Activated CD4-positive, alpha-beta T cell treated with anti-CD3 and anti-CD28 coated beads, Interleukin-2, amount 10 ng/mL, durations not matched to agents 24 days and 14 days (primary cell): ENCODE measurements around the gene UBAP2. TPM values are rescaled to one million over a fixed set of nuclear protein-coding genes. Genes with fewer than 3 reads are reported as not detected.

Experiments
- DNase-seq: peaks from one replicate; pipeline ENCODE4 v3.0.0; 2022
- H3K27ac Mint-ChIP-seq: one replicate; pipeline ENCODE4 v1.8.0; 2022; ENCODE audit warnings: mild to moderate bottlenecking, mixed read lengths
- H3K27me3 Mint-ChIP-seq: one replicate; pipeline ENCODE4 v1.8.0; 2022; ENCODE audit warnings: mixed read lengths
- H3K36me3 Mint-ChIP-seq: one replicate; pipeline ENCODE4 v1.8.0; 2022; ENCODE audit warnings: low read depth, mild to moderate bottlenecking, mixed read lengths
- H3K4me1 Mint-ChIP-seq: one replicate; pipeline ENCODE4 v1.8.0; 2021; ENCODE audit warnings: mixed read lengths
- H3K4me3 Mint-ChIP-seq: one replicate; pipeline ENCODE4 v1.8.0; 2022; ENCODE audit warnings: mild to moderate bottlenecking, moderate library complexity, mixed read lengths
- H3K9me3 Mint-ChIP-seq: one replicate; pipeline ENCODE4 v1.8.0; 2021; ENCODE audit warnings: mixed read lengths
- intact Hi-C: fragments of 100-400 bp; cut with micrococcal nuclease; formaldehyde crosslinking; loops from one replicate; pipeline ENCODE4 v1.15.1; 2023
- total RNA-seq: library from RNA; stranded (reverse); gene quantifications from 2 replicates; pipeline ENCODE4 v1.2.3, GENCODE V29; 2022

UBAP2 gene
- total RNA-seq, 1 donor from 2014 or later, result 55.6 TPM

DNA sequence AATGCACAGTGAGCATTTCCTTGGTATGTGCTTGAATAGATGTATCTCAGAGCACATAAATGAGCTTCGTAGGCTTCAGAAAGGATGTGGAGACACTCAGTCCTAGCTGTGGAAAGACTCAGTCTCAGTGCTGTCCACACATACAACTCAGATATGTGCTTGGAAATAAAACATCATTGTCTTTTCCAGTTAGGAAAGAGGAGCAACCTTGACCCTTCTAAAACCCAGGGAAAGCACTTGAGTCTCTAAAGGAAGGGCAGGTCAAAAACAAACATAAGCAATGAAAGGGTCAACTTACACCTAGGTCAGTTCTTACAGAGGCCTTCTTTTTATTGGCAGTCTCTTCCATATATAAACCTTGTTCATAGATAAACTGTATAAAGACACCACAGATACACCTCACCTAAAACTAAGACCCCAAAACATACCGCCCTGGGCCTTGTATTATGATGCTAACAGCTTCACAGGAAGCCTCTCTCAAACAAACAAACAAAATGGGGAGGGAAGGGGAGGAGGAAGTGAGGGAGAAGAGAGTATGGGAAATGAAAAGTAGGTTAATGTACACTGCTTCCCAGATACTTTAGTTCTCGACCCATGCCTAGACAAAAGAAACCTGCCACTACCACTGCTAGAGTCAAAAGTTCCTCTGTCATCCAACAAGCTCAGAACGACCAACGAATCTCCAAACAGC, 114.4 kb downstream of the UBAP2 start:
- Mint-ChIP-seq H3K9me3 (no peaks in the 10 kb centered on the region), H3K27ac (no peak overlapping the region), H3K4me3 (no peak overlapping the region), H3K36me3 (peaks cover 58% of the 10 kb centered on the region), H3K4me1 (no peaks in the 10 kb centered on the region), H3K27me3 (no peaks in the 10 kb centered on the region)
- intact Hi-C loops, result no loop called here
- no peak for DNase-seq

DNA sequence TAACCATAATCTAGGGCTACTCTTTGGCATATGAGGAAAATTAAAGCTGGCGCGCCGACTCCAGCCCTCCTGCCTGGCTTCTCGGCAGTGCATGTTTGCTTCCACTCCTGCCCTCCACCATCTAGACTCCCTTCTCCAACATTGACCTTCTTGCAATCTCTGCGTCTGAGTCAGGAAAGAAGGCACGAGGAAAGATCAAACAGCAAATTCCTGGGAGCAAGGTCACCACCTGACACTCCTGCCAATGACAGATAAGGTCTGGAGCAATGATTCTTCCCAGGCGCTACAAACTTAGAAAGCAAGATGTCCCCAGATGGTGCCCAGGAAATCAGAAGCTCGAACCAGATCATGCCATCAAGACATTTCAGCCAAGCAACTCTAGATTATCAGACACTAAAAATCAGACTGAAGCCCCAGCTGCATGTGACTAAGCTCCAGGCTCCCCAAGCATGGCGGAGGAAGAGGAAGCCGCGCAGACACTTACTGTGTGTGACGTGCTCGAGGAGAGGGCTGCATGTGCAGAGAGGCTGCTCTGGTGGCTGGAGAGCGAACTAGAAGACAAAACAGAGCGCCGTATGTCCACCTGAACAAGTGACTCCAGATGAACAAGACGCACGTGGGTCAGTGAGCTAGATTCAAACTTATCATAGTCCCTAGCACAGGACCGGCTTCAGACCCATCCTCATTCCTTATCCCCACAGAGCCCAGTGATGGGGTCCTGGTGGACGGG, 116.4 kb downstream of the UBAP2 start:
- DNase-seq, result no peak
- intact Hi-C loops, result no loop called here
- Mint-ChIP-seq H3K4me3 (no peak overlapping the region), H3K27ac (peak overlapping the region; percentile 43), H3K36me3 (peaks cover 63% of the 10 kb centered on the region), H3K4me1 (no peaks in the 10 kb centered on the region), H3K27me3 (no peaks in the 10 kb centered on the region), H3K9me3 (no peaks in the 10 kb centered on the region)

DNA sequence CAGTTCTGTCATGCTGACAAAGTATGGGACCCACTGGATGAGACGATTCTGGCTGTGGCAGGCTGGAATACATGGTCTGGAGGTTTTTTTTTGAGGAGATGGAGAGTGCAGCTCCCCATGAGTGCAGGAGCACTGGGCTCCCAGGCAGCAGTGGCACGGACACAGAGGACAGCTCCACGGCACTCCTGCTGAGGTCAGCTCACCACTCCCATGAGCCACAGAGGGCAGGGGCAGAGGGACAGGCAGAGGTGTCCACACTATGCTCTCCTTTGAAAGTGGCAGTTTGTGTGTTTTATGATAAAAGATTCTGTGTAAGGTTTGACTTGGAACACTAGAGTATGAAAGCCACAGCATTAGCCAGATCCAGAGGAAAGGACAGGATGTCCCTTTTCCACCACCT, 117.4 kb downstream of the UBAP2 start:
- no peaks in the 10 kb centered on the region for H3K4me1 Mint-ChIP-seq
- intact Hi-C loops, result no loop called here
- H3K27ac Mint-ChIP-seq, result no peak overlapping the region
- DNase-seq, result no peak
- H3K36me3 Mint-ChIP-seq, result peaks cover 58% of the 10 kb centered on the region
- H3K4me3 Mint-ChIP-seq, result no peak overlapping the region
- no peaks in the 10 kb centered on the region for H3K9me3 Mint-ChIP-seq
- H3K27me3 Mint-ChIP-seq, result no peaks in the 10 kb centered on the region

DNA sequence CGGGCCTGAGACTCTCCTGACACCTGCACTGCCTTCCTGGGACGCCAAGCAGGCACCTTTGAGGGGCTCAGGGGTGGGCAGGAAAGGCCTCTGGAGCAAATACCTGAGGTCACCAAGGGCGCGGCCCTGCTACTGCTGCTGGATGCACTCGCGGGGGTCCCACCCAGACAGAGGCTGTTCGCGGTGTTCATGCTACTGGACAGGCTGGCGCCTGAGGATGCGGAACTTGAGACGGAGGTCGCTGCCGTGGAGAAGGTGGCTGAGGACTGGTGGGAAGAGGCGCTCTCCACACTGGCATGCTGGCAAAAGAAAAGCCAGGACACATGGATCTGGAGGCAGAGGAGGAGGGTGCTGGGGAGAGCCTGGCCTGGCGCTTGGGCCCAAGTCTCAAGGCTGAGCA, 121.0 kb downstream of the UBAP2 start:
- H3K4me1 Mint-ChIP-seq, result no peaks in the 10 kb centered on the region
- DNase-seq, result no peak
- H3K4me3 Mint-ChIP-seq, result no peak overlapping the region
- no peaks in the 10 kb centered on the region for H3K9me3 Mint-ChIP-seq
- H3K36me3 Mint-ChIP-seq, result peaks cover 43% of the 10 kb centered on the region
- no peak overlapping the region for H3K27ac Mint-ChIP-seq
- intact Hi-C loops, result loop anchor here (10.0 kb wide), 1 partner anchor 113 kb away; the partner anchor contains the start of gene UBE2R2
- no peaks in the 10 kb centered on the region for H3K27me3 Mint-ChIP-seq

DNA sequence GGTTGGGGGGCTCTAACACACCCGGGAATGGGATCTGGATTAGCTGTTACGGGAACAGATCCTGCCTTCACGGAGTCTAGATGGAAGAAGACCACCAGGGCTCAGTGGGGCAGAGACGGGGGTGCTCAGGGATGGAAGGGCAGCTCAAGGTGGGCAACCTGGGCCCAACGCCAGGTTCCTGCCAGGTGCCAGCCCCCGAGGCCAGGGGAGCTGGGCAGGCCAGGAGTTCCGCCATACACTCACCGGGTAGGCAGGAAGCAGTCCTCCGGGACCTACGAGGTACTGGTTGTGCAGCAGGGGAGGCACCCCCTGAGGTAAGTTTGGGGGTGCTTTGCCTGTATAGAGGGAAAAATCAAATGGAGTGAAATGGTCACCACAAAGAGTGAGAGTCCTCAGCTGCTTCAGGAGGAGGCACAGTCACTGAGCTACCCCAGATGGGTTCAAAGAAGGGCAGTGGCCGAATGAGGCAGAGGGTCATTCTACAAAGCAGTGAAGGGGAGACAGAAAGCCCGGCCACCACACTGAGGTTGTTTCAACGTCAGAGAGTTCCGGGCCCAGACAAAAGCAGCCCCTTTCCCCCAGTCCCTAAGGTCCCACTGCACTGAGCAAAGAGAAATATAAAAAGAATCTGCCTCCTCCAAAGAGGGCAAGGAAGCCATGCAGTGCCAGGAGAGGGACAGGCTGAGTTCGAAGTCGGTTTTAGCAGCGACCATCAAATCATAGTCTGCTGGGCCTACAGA, 121.8 kb downstream of the UBAP2 start:
- Mint-ChIP-seq H3K9me3 (no peaks in the 10 kb centered on the region), H3K4me3 (no peak overlapping the region), H3K36me3 (peaks cover 40% of the 10 kb centered on the region)

DNA sequence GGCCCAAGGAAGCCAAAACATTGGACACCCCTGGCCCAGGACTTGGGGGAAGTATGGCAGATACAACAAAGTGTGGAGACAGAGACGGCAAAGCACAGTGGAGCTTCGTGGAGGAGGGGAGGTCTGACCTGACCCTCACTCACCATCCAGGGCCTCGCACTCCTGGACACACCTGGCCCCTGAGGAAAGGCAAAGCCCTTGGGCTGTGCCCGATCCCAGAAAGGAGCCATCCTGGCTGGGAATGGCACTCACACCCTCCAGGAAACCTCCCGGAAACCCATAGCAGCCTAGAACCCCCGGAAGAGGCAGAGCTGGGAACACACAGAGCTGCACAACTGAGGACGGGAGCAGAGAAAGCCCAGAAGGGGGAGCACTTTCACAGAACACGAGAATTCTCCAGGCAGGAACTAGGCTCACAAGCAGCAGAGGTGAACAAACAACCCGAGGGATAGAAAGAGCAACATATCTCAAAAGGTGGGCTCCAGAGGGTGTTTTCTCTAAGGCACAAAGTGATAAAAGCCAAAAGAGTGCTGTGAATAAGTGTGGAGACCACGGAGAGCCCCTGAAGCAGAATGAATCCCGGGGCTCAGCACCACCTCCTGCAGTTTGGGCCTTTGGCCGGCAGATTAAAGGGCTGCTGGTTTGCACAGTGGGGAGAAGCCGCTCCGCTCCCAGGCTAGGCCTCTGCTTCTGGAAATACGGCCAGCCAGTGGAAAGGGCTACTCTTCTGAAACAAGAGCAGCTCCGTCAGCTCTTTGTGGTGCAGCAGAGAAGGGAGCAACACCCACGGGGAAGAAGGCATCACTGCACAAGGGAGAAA, 123.5 kb downstream of the UBAP2 start:
- Mint-ChIP-seq H3K4me1 (no peaks in the 10 kb centered on the region), H3K9me3 (no peaks in the 10 kb centered on the region), H3K4me3 (no peak overlapping the region), H3K27me3 (no peaks in the 10 kb centered on the region), H3K36me3 (peaks cover 40% of the 10 kb centered on the region), H3K27ac (peak overlapping the region; percentile 35)
- DNase-seq, result peak; percentile 76
- intact Hi-C loops, result loop anchor here (2.0 to 10.0 kb wide), 2 partner anchors 110 to 150 kb away; partner anchors contain the start of gene UBE2R2

More for the DNA sequence above, 121.8 kb downstream of the UBAP2 start:
- intact Hi-C loops, result loop anchor here (10.0 kb wide), 1 partner anchor 112 kb away; the partner anchor contains the start of gene UBE2R2
- DNase-seq, result no peak
- no peaks in the 10 kb centered on the region for H3K27me3 Mint-ChIP-seq
- H3K27ac Mint-ChIP-seq, result no peak overlapping the region
- H3K4me1 Mint-ChIP-seq, result no peaks in the 10 kb centered on the region

DNA sequence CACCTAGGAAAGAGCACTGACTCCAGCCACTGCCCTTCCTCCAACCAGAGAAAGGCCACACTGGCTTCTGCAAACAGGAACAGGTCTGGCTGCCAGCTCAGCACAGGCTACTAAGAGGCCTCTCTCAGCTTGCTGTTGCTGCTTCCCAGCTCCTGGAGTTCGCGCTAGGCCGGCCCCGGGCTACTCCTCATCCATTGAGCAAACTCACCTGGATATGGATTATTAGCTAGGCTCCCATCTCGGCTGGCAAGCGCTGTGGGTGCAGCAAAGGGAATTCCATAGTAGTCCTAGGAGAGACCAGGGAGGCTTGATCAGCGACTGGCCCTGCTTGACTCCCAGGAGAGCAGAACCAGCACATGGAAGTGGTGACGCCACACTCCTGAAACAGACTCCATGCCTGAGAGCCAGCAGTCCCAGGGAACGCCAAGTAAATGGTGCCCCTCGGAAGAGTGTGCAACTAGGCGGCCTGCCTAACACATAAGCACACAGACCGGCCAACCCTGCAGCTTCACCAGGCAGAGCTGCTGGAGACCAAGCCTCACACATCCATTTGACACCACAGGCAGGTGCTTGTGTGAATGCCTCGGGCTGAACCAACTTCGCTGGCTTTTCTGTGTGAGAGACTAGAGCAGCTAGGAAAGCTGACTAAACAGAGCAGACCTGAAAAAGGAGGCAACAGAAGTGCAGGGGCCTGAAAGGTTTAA, 124.5 kb downstream of the UBAP2 start:
- Mint-ChIP-seq H3K27ac (no peak overlapping the region), H3K36me3 (peaks cover 42% of the 10 kb centered on the region), H3K4me1 (no peaks in the 10 kb centered on the region), H3K9me3 (no peaks in the 10 kb centered on the region), H3K4me3 (no peak overlapping the region), H3K27me3 (no peaks in the 10 kb centered on the region)
- intact Hi-C loops, result loop anchor here (2.0 to 10.0 kb wide), 2 partner anchors 109 to 151 kb away; partner anchors contain the start of gene UBE2R2
- no peak for DNase-seq

DNA sequence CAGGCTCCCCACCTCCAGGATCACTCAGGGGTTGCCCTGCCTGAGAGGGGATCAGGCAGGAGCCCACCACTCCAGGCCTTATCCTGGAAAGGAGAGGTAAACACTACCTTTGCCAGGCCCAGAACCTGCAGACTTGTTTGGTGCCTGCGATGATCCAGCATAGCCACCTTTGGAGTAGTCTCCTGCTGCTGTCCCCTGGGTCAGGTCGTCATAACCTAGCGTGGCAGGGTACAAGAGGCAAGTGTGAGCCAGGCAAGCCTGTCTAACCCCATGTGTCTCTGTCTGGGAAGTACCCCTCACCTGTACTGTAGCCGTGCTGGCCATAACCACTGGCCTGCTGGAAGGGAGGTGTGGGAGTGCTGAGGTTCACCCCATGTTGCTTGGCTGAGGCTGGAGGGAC, 125.6 kb downstream of the UBAP2 start:
- no peaks in the 10 kb centered on the region for H3K27me3 Mint-ChIP-seq
- no peaks in the 10 kb centered on the region for H3K9me3 Mint-ChIP-seq
- no peaks in the 10 kb centered on the region for H3K4me1 Mint-ChIP-seq
- no peak overlapping the region for H3K4me3 Mint-ChIP-seq
- no peak overlapping the region for H3K27ac Mint-ChIP-seq
- no peak for DNase-seq
- H3K36me3 Mint-ChIP-seq, result peaks cover 49% of the 10 kb centered on the region
- intact Hi-C loops, result loop anchor here (10.0 kb wide), 1 partner anchor 108 kb away; the partner anchor contains the start of gene UBE2R2

DNA sequence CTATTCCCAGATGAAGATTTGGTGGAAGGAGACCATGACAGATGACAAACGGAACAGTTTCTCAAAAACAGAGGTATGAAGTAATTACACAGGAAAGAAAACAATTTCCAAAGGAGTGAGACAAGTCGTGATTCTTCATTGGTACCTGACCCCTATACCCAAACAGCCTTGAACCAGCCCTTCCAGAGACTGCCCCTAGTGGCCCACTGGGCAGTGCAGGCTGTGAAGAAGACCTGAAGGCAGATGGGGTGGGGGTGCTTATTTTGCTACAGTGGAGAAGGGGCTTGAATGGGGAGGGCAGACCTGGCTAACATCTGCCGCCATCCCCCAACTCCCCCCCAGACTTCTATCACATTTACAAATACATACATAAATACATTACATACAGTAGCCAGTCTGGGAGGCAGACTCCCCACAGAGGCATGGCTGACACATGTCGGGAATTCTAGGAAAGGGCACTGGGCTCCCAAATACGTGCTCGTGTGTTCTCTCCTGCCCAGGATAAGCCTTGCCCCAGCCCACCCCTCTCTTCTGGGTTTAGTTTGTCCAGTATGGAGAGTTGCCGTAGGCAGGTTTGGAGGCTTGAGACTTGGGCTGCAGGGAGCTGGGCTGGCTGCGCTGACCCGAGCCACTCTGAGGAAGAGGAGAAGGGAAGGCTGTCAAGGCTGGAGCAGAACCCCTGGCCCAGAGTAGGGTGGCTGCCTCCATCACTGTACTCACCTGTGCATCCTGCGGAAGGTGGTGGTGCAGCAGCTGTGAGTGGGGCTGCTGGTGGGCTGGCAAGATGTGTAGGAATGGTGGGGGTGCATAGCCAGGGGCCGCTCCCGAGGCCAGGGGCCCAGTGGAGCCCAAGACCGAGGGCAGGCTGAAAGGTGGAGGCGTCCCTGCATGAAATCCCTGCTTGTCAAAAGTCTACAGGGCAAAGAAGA, 126.5 kb downstream of the UBAP2 start:
- Mint-ChIP-seq H3K4me1 (no peaks in the 10 kb centered on the region), H3K27me3 (no peaks in the 10 kb centered on the region), H3K4me3 (no peak overlapping the region), H3K36me3 (peaks cover 50% of the 10 kb centered on the region), H3K9me3 (no peaks in the 10 kb centered on the region), H3K27ac (no peak overlapping the region)
- intact Hi-C loops, result loop anchor here (10.0 kb wide), 1 partner anchor 107 kb away; the partner anchor contains the start of gene UBE2R2
- DNase-seq, result peak; percentile 73

DNA sequence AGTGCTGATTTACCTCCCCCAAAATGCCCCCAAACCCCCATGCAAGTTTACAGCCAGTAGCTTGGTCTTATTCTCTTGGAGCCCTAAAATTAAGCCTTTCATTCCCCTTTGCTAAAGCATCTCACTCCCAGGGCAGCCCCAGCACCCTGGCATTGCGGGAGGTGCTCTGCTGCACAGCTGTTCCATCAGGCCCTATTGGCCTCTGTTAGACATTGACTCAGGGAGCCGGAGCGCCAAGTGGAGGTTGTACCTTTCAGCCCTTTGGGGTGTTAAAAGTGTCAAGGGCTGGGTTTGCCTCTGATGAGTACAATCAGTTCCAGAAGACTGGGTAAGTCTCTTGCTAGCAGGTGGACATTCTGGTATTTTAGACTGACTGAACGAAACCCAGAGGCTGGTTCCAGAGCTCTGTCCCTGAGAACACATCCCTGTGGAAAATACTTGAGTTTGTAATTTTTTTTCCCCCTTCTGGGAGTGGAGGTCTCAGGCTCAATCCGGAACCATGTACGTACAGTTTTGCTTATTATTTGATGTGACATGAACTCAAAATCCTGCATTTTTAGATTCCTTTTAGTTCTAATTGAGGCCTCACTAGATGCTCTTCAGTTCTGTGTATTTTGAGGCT, 129.3 kb downstream of the UBAP2 start:
- Mint-ChIP-seq H3K27ac (no peak overlapping the region), H3K9me3 (no peaks in the 10 kb centered on the region), H3K4me1 (no peaks in the 10 kb centered on the region), H3K4me3 (no peak overlapping the region), H3K36me3 (peaks cover 58% of the 10 kb centered on the region), H3K27me3 (no peaks in the 10 kb centered on the region)
- no peak for DNase-seq
- intact Hi-C loops, result no loop called here

DNA sequence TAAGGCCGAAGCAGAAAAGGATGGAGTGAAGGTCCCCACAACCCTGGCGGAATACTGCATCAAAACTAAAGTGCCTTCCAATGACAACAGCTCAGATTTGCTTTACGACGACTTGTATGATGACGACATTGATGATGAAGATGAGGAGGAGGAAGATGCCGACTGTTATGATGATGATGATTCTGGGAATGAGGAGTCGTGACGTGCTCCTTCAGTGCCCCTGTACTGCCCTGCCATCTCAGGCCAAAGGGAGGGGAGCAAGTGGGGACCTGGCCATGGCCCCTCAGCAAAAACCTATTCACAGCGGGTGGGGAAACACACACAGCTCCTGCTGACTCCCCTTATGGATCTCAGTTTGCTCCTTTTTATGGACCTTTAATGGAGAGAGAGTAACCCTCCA, 131.7 kb downstream of the UBAP2 start:
- Mint-ChIP-seq H3K9me3 (no peaks in the 10 kb centered on the region), H3K4me1 (no peaks in the 10 kb centered on the region), H3K27ac (no peak overlapping the region), H3K4me3 (no peak overlapping the region), H3K27me3 (no peaks in the 10 kb centered on the region), H3K36me3 (peaks cover 56% of the 10 kb centered on the region)
- no peak for DNase-seq
- intact Hi-C loops, result no loop called here
